Stimulated activated CD8-positive, alpha-beta memory T cell treated with anti-CD3 and anti-CD28 coated beads, Interleukin-7, amount 100 ng/mL, for 4 hours (primary cell): ENCODE measurements around the gene C11orf97.
"Not testable (repeated sequence)": the region's sequence is repeated elsewhere in the genome, so short reads cannot be mapped to it uniquely, and the experiment has no call there.

Experiments used
- DNase-seq, 2 donors: peaks; one replicate each; pipeline ENCODE4 v3.0.0-alpha.2; 2020; ENCODE audit warnings: low read depth in 2 of 2

Gene C11orf97

GRCh38 chr11:94557992-94558391, 45.7 kb downstream of the C11orf97 start:
- no peak for DNase-seq

- no peak for DNase-seq
These were observed 46.2 kb downstream of the C11orf97 start for GRCh38 chr11:94558468-94558867.

GRCh38 chr11:94558932-94559331, 46.7 kb downstream of the C11orf97 start:
- no peak for DNase-seq

- no peak for DNase-seq
These were observed 47.1 kb downstream of the C11orf97 start for GRCh38 chr11:94559361-94559760.

GRCh38 chr11:94560834-94561233, 48.6 kb downstream of the C11orf97 start:
- DNase-seq, result no peak

- DNase-seq, result no peak
These were observed 51.1 kb downstream of the C11orf97 start for GRCh38 chr11:94563176-94563847.

GRCh38 chr11:94563848-94564467, 51.7 kb downstream of the C11orf97 start:
- DNase-seq, result no peak

GRCh38 chr11:94567181-94567670, 55.0 kb downstream of the C11orf97 start, which contains the start of gene PIWIL4:
Gene PIWIL4, plus strand, starts transcription at chr11:94567368. Its CDS starts 151 bp downstream, at chr11:94567519.
- DNase-seq, result no peak

GRCh38 chr11:94568200-94568599, 55.9 kb downstream of the C11orf97 start:
- DNase-seq, result no peak

GRCh38 chr11:94568717-94569116, 56.5 kb downstream of the C11orf97 start:
- DNase-seq, result no peak

- DNase-seq, result not testable (repeated sequence)
These were observed 60.7 kb downstream of the C11orf97 start for GRCh38 chr11:94572975-94573374.

GRCh38 chr11:94574193-94574961, 62.1 kb downstream of the C11orf97 start:
- no peak for DNase-seq

- no peak for DNase-seq
These were observed 64.0 kb downstream of the C11orf97 start for GRCh38 chr11:94576306-94576705.

- DNase-seq, result no peak
These were observed 65.6 kb downstream of the C11orf97 start for GRCh38 chr11:94577841-94578240.
